ENCODE measurements around the gene SYNDIG1.

DNA sequence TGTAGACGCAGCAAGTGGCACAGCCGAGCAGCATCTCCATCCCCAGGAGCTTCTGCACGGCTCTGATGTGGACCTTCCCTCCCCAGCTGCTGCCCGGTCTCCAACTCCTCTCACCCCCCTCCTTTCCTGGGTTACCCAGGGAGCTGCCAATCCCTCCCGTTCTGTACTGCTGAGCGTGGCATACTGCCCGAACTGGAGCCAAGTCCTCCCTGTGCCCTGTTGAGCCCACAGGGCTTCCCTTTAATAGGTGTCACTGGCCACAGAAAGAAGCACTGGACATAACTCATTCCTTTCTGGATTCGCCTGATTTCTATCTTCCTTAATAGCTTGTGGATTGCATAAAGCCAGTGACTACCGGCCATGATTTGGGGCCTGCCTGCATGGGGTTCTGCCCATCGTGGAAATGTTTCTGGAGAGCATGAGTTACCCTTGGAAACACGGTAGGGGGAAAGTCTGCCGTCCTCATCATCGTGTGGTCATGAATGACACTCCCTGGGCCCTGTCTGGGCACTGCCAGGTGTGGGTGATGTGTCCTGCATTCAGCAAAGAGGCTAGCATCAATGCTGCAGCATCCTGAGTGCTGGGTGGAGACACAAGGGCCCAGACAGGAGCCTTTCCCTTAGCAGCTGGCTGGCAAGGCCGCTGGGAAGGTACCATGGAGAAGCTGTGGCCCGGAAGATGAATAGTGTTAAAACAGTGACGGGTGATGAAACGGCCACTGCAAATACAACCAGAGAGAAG lies 189.7 kb downstream of the SYNDIG1 start:
- TF ChIP-seq, protein P1, sequence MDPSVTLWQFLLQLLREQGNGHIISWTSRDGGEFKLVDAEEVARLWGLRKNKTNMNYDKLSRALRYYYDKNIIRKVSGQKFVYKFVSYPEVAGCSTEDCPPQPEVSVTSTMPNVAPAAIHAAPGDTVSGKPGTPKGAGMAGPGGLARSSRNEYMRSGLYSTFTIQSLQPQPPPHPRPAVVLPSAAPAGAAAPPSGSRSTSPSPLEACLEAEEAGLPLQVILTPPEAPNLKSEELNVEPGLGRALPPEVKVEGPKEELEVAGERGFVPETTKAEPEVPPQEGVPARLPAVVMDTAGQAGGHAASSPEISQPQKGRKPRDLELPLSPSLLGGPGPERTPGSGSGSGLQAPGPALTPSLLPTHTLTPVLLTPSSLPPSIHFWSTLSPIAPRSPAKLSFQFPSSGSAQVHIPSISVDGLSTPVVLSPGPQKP (IDR thresholded peaks at IDR 0.05; ENCODE audit: borderline replicate concordance, low read depth, low read length): no peak
- TF ChIP-seq, protein P2, sequence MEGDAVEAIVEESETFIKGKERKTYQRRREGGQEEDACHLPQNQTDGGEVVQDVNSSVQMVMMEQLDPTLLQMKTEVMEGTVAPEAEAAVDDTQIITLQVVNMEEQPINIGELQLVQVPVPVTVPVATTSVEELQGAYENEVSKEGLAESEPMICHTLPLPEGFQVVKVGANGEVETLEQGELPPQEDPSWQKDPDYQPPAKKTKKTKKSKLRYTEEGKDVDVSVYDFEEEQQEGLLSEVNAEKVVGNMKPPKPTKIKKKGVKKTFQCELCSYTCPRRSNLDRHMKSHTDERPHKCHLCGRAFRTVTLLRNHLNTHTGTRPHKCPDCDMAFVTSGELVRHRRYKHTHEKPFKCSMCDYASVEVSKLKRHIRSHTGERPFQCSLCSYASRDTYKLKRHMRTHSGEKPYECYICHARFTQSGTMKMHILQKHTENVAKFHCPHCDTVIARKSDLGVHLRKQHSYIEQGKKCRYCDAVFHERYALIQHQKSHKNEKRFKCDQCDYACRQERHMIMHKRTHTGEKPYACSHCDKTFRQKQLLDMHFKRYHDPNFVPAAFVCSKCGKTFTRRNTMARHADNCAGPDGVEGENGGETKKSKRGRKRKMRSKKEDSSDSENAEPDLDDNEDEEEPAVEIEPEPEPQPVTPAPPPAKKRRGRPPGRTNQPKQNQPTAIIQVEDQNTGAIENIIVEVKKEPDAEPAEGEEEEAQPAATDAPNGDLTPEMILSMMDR (conservative IDR thresholded peaks at IDR 0.05; ENCODE audit: low read depth, low read length): no peak
- TF ChIP-seq, protein P3, sequence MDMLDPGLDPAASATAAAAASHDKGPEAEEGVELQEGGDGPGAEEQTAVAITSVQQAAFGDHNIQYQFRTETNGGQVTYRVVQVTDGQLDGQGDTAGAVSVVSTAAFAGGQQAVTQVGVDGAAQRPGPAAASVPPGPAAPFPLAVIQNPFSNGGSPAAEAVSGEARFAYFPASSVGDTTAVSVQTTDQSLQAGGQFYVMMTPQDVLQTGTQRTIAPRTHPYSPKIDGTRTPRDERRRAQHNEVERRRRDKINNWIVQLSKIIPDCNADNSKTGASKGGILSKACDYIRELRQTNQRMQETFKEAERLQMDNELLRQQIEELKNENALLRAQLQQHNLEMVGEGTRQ (IDR thresholded peaks at IDR 0.05; ENCODE audit: low read depth, low read length): no peak
- TF ChIP-seq CEBPB (IDR thresholded peaks at IDR 0.05; ENCODE audit: low read depth, low read length) (no peak), POLR2A (IDR thresholded peaks at IDR 0.05; ENCODE audit: low read depth, low read length) (no peak), RFX5 (IDR thresholded peaks at IDR 0.05; ENCODE audit: low read depth, low read length) (no peak), CHD1 (IDR thresholded peaks at IDR 0.05; ENCODE audit: low read depth, low read length) (no peak), SMC3 (IDR thresholded peaks at IDR 0.05; ENCODE audit: low read depth, low read length) (no peak), MAZ (IDR thresholded peaks at IDR 0.05; ENCODE audit: borderline replicate concordance, low read depth, low read length) (no peak), MAFK (IDR thresholded peaks at IDR 0.05; ENCODE audit: low read depth, low read length) (no peak), RCOR1 (IDR thresholded peaks at IDR 0.05; ENCODE audit: insufficient replicate concordance, low read length) (no peak), RAD21 (IDR thresholded peaks at IDR 0.05; ENCODE audit: low read length) (no peak)

Data from IMR-90 (cell line).